ENCODE data around the gene MCUB.
A peak's percentile ranks its signal among the peaks of the same experiment; 100 is the strongest.
"Not testable (repeated sequence)": the region's sequence is repeated elsewhere in the genome, so short reads cannot be mapped to it uniquely, and the experiment has no call there.

MCUB gene, protein sequence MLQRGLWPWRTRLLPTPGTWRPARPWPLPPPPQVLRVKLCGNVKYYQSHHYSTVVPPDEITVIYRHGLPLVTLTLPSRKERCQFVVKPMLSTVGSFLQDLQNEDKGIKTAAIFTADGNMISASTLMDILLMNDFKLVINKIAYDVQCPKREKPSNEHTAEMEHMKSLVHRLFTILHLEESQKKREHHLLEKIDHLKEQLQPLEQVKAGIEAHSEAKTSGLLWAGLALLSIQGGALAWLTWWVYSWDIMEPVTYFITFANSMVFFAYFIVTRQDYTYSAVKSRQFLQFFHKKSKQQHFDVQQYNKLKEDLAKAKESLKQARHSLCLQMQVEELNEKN

DNA sequence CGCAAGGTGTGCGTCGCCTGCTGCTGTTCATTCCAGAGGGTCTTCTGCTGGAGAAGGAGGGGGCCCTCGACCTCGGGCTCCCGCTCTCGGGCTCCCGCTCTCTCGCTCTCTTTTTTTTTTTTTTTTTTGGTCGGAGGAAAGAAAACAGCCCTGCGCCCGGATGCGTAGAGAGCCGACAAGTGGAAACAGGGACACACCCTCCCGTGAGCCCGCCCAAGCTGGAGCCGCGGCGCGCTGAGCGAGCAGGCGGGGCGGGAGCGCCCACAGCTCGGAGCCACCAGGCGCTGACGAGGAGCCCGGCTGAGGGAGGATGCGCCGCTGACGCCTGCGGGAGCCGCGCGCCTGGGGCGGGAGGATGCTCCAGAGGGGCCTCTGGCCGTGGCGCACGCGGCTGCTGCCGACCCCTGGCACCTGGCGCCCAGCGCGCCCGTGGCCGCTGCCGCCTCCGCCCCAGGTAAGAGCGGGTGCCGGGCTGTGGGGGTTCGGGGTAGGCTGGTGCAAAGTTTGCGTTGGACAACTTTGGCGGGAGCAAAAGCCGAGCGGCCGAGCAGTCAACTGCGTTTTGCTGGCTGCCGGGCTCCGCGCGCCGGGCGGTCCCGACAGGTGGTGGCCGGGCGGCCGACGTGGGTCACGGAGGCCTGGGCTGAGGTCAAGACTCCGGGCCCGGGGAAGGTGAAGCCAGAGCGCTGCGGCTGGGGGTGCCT lies at the start of gene MCUB:
Gene MCUB, plus strand, starts transcription at position 264 of the 704 bp plus-strand sequence. Its CDS starts 92 bp downstream, at position 356.
- Histone ChIP-seq H3K27ac (peak within 1 kb of the TSS; percentile 69 to 93), H3K4me3 (peak within 1 kb of the TSS; percentile 89)
- TF ChIP-seq, protein P1, sequence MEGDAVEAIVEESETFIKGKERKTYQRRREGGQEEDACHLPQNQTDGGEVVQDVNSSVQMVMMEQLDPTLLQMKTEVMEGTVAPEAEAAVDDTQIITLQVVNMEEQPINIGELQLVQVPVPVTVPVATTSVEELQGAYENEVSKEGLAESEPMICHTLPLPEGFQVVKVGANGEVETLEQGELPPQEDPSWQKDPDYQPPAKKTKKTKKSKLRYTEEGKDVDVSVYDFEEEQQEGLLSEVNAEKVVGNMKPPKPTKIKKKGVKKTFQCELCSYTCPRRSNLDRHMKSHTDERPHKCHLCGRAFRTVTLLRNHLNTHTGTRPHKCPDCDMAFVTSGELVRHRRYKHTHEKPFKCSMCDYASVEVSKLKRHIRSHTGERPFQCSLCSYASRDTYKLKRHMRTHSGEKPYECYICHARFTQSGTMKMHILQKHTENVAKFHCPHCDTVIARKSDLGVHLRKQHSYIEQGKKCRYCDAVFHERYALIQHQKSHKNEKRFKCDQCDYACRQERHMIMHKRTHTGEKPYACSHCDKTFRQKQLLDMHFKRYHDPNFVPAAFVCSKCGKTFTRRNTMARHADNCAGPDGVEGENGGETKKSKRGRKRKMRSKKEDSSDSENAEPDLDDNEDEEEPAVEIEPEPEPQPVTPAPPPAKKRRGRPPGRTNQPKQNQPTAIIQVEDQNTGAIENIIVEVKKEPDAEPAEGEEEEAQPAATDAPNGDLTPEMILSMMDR (IDR thresholded peaks at IDR 0.05), result no peak
- DNase-seq (ENCODE audit: low spot score), result peak; percentile 86

DNA sequence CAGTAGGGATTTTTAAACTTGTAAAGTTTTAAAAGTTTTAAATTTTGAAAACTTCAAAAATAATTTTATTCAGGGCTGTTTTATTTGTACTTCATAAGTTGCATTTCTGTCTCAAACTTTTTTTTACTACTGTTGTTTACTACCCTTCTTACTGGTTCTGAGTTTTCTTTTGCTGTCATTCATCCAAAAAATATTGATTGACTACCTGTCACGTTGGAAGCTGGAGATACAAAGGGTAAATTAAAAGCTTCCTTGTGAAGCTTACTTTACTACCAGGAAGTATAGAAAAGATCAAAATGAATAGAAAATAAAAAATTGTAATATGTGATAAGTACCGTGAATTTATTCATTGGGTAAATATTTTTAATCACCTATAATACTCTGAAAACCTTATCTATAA lies 49.4 kb upstream of the MCUB start:
- TF ChIP-seq, protein P1 (IDR thresholded peaks at IDR 0.05), result no peak

DNA sequence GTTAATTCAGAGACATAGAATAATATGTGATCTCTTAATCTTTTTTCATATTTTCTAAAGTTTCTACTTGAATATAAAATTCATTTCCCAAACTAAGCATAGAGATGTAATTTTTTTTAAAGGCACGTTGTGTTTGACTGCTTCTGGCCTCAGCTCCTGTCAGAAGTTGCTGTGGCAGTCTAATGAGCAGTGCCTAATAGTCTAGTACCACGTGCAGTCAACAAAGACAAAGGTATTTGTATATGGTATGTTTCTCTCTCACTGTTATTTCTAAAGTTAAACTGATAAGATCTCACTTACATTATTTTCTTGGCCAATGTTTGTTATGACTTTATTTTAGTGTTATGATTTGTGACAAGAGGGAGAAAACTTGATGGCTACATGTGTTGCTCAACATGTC lies 48.6 kb upstream of the MCUB start:
- Histone ChIP-seq H3K4me3 (no peak overlapping the region), H3K27ac (no peak overlapping the region)
- DNase-seq (ENCODE audit: low spot score), result no peak
- TF ChIP-seq, protein P1 (IDR thresholded peaks at IDR 0.05), result no peak

More for the DNA sequence above, 49.4 kb upstream of the MCUB start:
- DNase-seq (ENCODE audit: low spot score), result no peak
- Histone ChIP-seq H3K27ac (no peak overlapping the region), H3K4me3 (no peak overlapping the region)

DNA sequence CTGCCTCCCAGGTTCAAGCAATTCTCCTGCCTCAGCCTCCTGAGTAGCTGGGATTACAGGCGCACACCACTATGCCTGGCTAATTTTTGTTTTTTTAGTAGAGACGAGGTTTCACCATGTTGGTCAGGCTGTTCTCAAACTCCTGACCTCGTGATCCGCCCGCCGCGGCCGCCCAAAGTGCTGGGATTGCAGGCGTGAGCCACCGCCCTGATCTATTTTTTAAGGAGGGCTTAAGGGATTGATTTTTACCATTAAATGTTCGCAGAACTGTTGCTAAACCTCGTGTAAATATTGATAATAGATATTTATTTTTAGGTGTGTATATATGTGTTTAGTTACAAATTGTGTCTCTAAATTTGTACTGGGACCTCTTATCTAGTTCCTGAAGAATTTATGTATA lies 46.7 kb upstream of the MCUB start:
- H3K27ac ChIP-seq; DNase-seq (ENCODE audit: low spot score); H3K4me3 ChIP-seq: not testable (repeated sequence)

DNA sequence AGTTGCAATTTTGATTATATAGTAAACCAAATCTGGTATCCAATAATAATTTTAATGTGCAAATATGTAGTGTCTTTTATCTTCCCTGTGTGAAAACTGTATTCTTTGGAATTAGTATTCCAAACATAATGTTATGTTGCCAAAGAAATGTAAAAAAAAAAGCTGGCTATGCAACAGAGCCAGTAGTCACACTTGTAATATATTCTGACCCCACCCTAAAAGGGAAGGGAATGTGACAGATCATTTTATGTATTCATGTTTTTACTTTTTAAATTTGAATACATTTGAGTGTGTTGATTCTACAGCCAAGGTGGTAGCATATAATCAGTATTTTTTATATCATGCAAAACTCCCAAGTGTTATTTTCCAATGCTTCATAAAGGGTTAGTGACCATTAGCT lies 27.9 kb upstream of the MCUB start:
- Histone ChIP-seq H3K4me3 (no peak overlapping the region), H3K27ac (no peak overlapping the region)
- DNase-seq (ENCODE audit: low spot score), result no peak
- TF ChIP-seq, protein P1 (IDR thresholded peaks at IDR 0.05), result no peak

DNA sequence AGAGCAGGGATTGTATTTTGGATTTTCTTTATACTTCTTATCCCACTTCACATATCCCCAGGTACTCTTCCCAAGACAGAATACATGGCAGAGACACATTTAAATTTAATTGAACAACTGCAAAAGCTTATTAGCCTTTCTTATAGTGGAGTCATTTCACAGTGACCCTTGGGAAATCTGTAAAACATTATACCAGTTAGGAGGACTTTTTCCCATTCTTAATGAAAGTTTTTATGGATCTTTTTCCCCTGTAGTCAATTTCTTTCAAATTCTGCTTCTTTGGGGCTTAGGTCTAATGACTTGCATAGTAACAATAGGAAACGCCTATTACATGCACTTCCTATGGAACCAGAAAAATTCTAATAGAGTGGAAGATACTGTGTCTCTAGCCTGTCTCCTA lies 14.6 kb upstream of the MCUB start:
- no peak for DNase-seq (ENCODE audit: low spot score)
- H3K27ac ChIP-seq, result no peak overlapping the region
- no peak overlapping the region for H3K4me3 ChIP-seq
- TF ChIP-seq, protein P1 (IDR thresholded peaks at IDR 0.05), result no peak

DNA sequence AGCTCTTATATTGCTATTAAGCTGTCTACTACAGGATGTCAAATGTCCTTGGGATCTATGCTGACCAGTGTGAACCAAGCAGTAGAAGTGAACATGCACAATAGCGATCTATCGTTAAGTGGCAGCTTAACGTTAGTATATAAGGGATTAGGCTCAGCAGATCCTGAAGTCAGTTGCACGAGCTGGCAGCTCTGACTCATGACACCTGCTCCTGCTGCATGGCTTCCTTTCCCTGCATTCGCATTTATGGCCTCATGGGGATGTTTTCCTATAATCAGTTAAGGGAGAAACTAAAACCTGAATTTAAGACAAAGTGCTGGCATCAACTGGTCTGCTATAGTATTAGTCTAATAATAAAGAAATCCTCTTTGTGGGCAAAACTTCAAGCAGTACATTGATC lies 12.7 kb upstream of the MCUB start:
- DNase-seq (ENCODE audit: low spot score), result no peak
- TF ChIP-seq, protein P1 (IDR thresholded peaks at IDR 0.05), result no peak

More for the DNA sequence above, 12.7 kb upstream of the MCUB start:
- Histone ChIP-seq H3K4me3 (no peak overlapping the region), H3K27ac (no peak overlapping the region)

All from coronary artery (tissue), 2 donors.